Spleen (tissue), 7 donors: Measurements from ENCODE around the gene TCHP.

ENCODE experiments used
- CTCF ChIP-seq, 11 experiments: fragments of 200-600 bp in 7 of 11; fragments of 450-650 bp in 4 of 11; sonication (generic) in 4 of 11; IDR thresholded peaks in 8 of 11; conservative IDR thresholded peaks in 3 of 11; 1 replicate in 7 of 11; 2 replicates in 4 of 11; pipeline versions ENCODE4 v1.4.0 to v1.8.0; 2016 to 2021; ENCODE audit warnings: antibody characterized with exemption in 11 of 11, inconsistent platforms in 4 of 11, mild to moderate bottlenecking in 1 of 11
- POLR2A ChIP-seq, 3 donors: fragments of 450-650 bp; IDR thresholded peaks; one replicate each; pipeline ENCODE4 v1.5.1; 2017; ENCODE audit warnings: antibody characterized with exemption in 3 of 3, mild to moderate bottlenecking in 1 of 3
- POLR2AphosphoS5 ChIP-seq, 3 donors: sonication (generic); formaldehyde crosslinking; IDR thresholded peaks; one replicate each; pipeline ENCODE4 v1.5.1; 2017; ENCODE audit warnings: antibody characterized with exemption in 3 of 3
- donor health status: DM: no; HTN: no; CAD: no; lungs with moderate emphysema.
- donor health status: DM: no; HTN: no; CAD: no.
- donor health status: DM: no; HTN: no; CAD: no.

GRCh38 chr12:109961201-109961600 is 61.1 kb downstream of the TCHP start:
- TF ChIP-seq CTCF (IDR thresholded peaks at IDR 0.05 in 8 of 11, conservative IDR thresholded peaks at IDR 0.05 in 3 of 11) (no peak), POLR2A (IDR thresholded peaks at IDR 0.05) (no peak), POLR2AphosphoS5 (IDR thresholded peaks at IDR 0.05) (peak in 2 of 3 donors; percentile 23 to 31)
